ENCODE measurements around the gene DDB1. TPM values are rescaled to one million over a fixed set of nuclear protein-coding genes. Genes with fewer than 3 reads are reported as not detected.

DDB1 gene
- total and polyA plus RNA-seq, 2 of the 13 experiments (the other 11 are each of a cell fraction or from before 2014, with no cell fraction given) = 217 to 266 TPM

DNA sequence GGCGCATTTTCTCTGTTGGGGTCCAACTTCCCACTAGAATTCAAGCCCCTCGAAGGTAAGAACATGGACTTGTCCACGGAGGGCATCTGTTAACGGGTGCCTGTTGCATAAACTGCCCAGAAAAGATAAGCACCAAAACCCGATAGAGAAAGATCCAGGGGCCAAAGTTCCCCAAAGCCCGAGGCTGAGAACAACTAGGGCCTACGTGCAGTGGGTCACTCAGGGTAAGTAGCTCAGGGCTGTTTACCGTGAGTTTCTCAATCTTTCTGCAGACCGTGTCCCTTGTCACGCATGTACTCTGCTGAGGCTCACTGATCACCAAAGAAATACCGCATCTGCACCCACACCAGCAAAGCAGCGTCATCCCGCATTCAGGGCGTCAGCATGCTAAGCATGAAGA is 67.5 kb downstream of the DDB1 start (continued):
- TF ChIP-seq CBX2 (IDR thresholded peaks at IDR 0.05; ENCODE audit: low read depth, low read length) = no peak
- TF ChIP-seq CBX2 (CRISPR knock-in tag; IDR thresholded peaks at IDR 0.05; ENCODE audit: low read depth) = no peak
- TF ChIP-seq ARNT2 (CRISPR knock-in tag; IDR thresholded peaks at IDR 0.05; ENCODE audit: low read depth) = no peak
- no peak for TF ChIP-seq HOXD1 (CRISPR knock-in tag; IDR thresholded peaks at IDR 0.05)
- no peak for TF ChIP-seq CEBPZ (IDR thresholded peaks at IDR 0.05; ENCODE audit: low read length)
- TF ChIP-seq NCOR1 (IDR thresholded peaks at IDR 0.05; ENCODE audit: borderline replicate concordance, low read length) = peak; percentile 38; the same call in 1 of the 2 replicates
- no peak for TF ChIP-seq CAMTA2 (CRISPR knock-in tag; IDR thresholded peaks at IDR 0.05; ENCODE audit: borderline replicate concordance)
- TF ChIP-seq, protein P1, sequence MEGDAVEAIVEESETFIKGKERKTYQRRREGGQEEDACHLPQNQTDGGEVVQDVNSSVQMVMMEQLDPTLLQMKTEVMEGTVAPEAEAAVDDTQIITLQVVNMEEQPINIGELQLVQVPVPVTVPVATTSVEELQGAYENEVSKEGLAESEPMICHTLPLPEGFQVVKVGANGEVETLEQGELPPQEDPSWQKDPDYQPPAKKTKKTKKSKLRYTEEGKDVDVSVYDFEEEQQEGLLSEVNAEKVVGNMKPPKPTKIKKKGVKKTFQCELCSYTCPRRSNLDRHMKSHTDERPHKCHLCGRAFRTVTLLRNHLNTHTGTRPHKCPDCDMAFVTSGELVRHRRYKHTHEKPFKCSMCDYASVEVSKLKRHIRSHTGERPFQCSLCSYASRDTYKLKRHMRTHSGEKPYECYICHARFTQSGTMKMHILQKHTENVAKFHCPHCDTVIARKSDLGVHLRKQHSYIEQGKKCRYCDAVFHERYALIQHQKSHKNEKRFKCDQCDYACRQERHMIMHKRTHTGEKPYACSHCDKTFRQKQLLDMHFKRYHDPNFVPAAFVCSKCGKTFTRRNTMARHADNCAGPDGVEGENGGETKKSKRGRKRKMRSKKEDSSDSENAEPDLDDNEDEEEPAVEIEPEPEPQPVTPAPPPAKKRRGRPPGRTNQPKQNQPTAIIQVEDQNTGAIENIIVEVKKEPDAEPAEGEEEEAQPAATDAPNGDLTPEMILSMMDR (CRISPR knock-in tag; IDR thresholded peaks at IDR 0.05) = no peak
- TF ChIP-seq, protein P2, sequence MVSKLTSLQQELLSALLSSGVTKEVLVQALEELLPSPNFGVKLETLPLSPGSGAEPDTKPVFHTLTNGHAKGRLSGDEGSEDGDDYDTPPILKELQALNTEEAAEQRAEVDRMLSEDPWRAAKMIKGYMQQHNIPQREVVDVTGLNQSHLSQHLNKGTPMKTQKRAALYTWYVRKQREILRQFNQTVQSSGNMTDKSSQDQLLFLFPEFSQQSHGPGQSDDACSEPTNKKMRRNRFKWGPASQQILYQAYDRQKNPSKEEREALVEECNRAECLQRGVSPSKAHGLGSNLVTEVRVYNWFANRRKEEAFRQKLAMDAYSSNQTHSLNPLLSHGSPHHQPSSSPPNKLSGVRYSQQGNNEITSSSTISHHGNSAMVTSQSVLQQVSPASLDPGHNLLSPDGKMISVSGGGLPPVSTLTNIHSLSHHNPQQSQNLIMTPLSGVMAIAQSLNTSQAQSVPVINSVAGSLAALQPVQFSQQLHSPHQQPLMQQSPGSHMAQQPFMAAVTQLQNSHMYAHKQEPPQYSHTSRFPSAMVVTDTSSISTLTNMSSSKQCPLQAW (CRISPR knock-in tag; IDR thresholded peaks at IDR 0.05) = no peak
- TF ChIP-seq NR3C1 (CRISPR knock-in tag; IDR thresholded peaks at IDR 0.05) = no peak
- TF ChIP-seq ZBTB7B (CRISPR knock-in tag; IDR thresholded peaks at IDR 0.05) = no peak
- TF ChIP-seq GPBP1L1 (CRISPR knock-in tag; IDR thresholded peaks at IDR 0.05) = no peak
- TF ChIP-seq FOXP4 (CRISPR knock-in tag; IDR thresholded peaks at IDR 0.05) = peak; percentile 30; the same call in 1 of the 2 replicates
- TF ChIP-seq ZNF589 (CRISPR knock-in tag; conservative IDR thresholded peaks at IDR 0.05) = no peak
- no peak for TF ChIP-seq KDM4B (CRISPR knock-in tag; IDR thresholded peaks at IDR 0.05)
- no peak for TF ChIP-seq CBX1 (IDR thresholded peaks at IDR 0.05; ENCODE audit: low read depth)
- TF ChIP-seq SMAD1 (CRISPR knock-in tag; IDR thresholded peaks at IDR 0.05; ENCODE audit: borderline replicate concordance, low read depth) = no peak
- TF ChIP-seq FOSL2 (CRISPR knock-in tag; IDR thresholded peaks at IDR 0.05) = no peak
- TF ChIP-seq, protein P3, sequence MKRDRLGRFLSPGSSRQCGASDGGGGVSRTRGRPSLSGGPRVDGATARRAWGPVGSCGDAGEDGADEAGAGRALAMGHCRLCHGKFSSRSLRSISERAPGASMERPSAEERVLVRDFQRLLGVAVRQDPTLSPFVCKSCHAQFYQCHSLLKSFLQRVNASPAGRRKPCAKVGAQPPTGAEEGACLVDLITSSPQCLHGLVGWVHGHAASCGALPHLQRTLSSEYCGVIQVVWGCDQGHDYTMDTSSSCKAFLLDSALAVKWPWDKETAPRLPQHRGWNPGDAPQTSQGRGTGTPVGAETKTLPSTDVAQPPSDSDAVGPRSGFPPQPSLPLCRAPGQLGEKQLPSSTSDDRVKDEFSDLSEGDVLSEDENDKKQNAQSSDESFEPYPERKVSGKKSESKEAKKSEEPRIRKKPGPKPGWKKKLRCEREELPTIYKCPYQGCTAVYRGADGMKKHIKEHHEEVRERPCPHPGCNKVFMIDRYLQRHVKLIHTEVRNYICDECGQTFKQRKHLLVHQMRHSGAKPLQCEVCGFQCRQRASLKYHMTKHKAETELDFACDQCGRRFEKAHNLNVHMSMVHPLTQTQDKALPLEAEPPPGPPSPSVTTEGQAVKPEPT (CRISPR knock-in tag; IDR thresholded peaks at IDR 0.05; ENCODE audit: low read depth) = no peak
